H9 (cell line): Measurements from ENCODE around the gene MACROD1. TPM values are rescaled to one million over a fixed set of nuclear protein-coding genes. Genes with fewer than 3 reads are reported as not detected.

ENCODE experiments used
- DNase-seq: peaks from one replicate; pipeline ENCODE4 v3.0.0-alpha.2; 2017
- H2AFZ ChIP-seq: one replicate; pipeline ENCODE4 v1.6.1; 2013; ENCODE audit warnings: mild to moderate bottlenecking, low read length, control low read depth, moderate library complexity
- H2AK5ac ChIP-seq: 2 replicates; pipeline ENCODE4 v1.6.1; 2013; ENCODE audit warnings: low read length, control low read depth, mixed read lengths; ENCODE audit not compliant: insufficient read length
- H2BK120ac ChIP-seq: one replicate; pipeline ENCODE4 v1.6.1; 2013; ENCODE audit warnings: low read depth, mild to moderate bottlenecking, low read length, control low read depth, inconsistent platforms; ENCODE audit not compliant: poor library complexity, severe bottlenecking
- H2BK12ac ChIP-seq: 2 replicates; pipeline ENCODE4 v1.6.1; 2013; ENCODE audit warnings: low read length, control low read depth, mixed read lengths, low read depth; ENCODE audit not compliant: insufficient read length
- H2BK15ac ChIP-seq: 2 replicates; pipeline ENCODE4 v1.6.1; 2013; ENCODE audit warnings: low read depth, low read length, control low read depth
- H2BK20ac ChIP-seq: one replicate; pipeline ENCODE4 v1.6.1; 2013; ENCODE audit warnings: low read depth, mild to moderate bottlenecking, low read length, control low read depth, inconsistent platforms; ENCODE audit not compliant: poor library complexity, severe bottlenecking
- H2BK5ac ChIP-seq: 2 replicates; pipeline ENCODE4 v1.6.1; 2013; ENCODE audit warnings: low read length, control low read depth, mixed read lengths; ENCODE audit not compliant: insufficient read length
- H3K14ac ChIP-seq: 2 replicates; pipeline ENCODE4 v1.6.1; 2013; ENCODE audit warnings: low read length, control low read depth; ENCODE audit not compliant: insufficient read depth
- H3K18ac ChIP-seq: 2 replicates; pipeline ENCODE4 v1.6.1; 2013; ENCODE audit warnings: low read depth, mild to moderate bottlenecking, mixed read lengths, low read length, control low read depth; ENCODE audit not compliant: insufficient read length
- H3K23ac ChIP-seq: 2 replicates; pipeline ENCODE4 v1.6.1; 2013; ENCODE audit warnings: low read length, control low read depth, mixed read lengths, low read depth; ENCODE audit not compliant: insufficient read length
- H3K23me2 ChIP-seq: 2 replicates; pipeline ENCODE4 v1.6.1; 2013; ENCODE audit warnings: low read depth, mild to moderate bottlenecking, mixed read lengths, low read length, control low read depth; ENCODE audit not compliant: insufficient read length, poor library complexity, severe bottlenecking
- H3K27ac ChIP-seq: 2 replicates; pipeline ENCODE4 v1.5.1; 2013; ENCODE audit warnings: low read length, control low read depth, mixed read lengths, low read depth; ENCODE audit not compliant: insufficient read length
- H3K27me3 ChIP-seq: 2 replicates; pipeline ENCODE4 v1.6.1; 2013; ENCODE audit warnings: low read length, control low read depth, inconsistent platforms; ENCODE audit not compliant: insufficient read depth
- H3K4ac ChIP-seq: 2 replicates; pipeline ENCODE4 v1.6.1; 2013; ENCODE audit warnings: low read depth, mild to moderate bottlenecking, control low read depth, inconsistent platforms, low read length, moderate library complexity
- H3K4me1 ChIP-seq: 2 replicates; pipeline ENCODE4 v1.6.1; 2013; ENCODE audit warnings: low read length, control low read depth, inconsistent platforms; ENCODE audit not compliant: insufficient read depth
- H3K4me2 ChIP-seq: 2 replicates; pipeline ENCODE4 v1.6.1; 2013; ENCODE audit warnings: low read length, control low read depth, mixed read lengths; ENCODE audit not compliant: insufficient read length, insufficient read depth
- H3K56ac ChIP-seq: 2 replicates; pipeline ENCODE4 v1.6.1; 2013; ENCODE audit warnings: low read depth, mild to moderate bottlenecking, mixed read lengths, low read length, control low read depth; ENCODE audit not compliant: insufficient read length
- H3K79me1 ChIP-seq: 2 replicates; pipeline ENCODE4 v1.6.1; 2013; ENCODE audit warnings: low read depth, mild to moderate bottlenecking, moderate library complexity, low read length, control low read depth, inconsistent platforms; ENCODE audit not compliant: insufficient read depth, poor library complexity, severe bottlenecking
- H3K79me2 ChIP-seq: 2 replicates; pipeline ENCODE4 v1.6.1; 2013; ENCODE audit warnings: low read length, control low read depth, inconsistent platforms; ENCODE audit not compliant: insufficient read depth
- H3K9ac ChIP-seq: 2 replicates; pipeline ENCODE4 v1.6.1; 2013; ENCODE audit warnings: low read length, control low read depth, mixed read lengths; ENCODE audit not compliant: insufficient read length; ENCODE audit errors: extremely low read depth
- H3K9me3 ChIP-seq: one replicate; pipeline ENCODE4 v1.6.1; 2013; ENCODE audit warnings: low read depth, low read length, inconsistent platforms; ENCODE audit not compliant: control insufficient read depth
- H3T11ph ChIP-seq: one replicate; pipeline ENCODE4 v1.6.1; 2013; ENCODE audit warnings: mild to moderate bottlenecking, low read length, control low read depth, inconsistent platforms
- H4K20me1 ChIP-seq: one replicate; pipeline ENCODE4 v1.6.1; 2013; ENCODE audit not compliant: control insufficient read depth, insufficient read length, insufficient read depth
- H4K5ac ChIP-seq: 2 replicates; pipeline ENCODE4 v1.6.1; 2013; ENCODE audit warnings: low read depth, mild to moderate bottlenecking, mixed read lengths, low read length, control low read depth; ENCODE audit not compliant: insufficient read length
- H4K8ac ChIP-seq: replicated peaks from 2 replicates; pipeline ENCODE4 v1.6.1; 2013; ENCODE audit warnings: low read length, control low read depth, mixed read lengths, low read depth; ENCODE audit not compliant: insufficient read length
- H4K91ac ChIP-seq: 2 replicates; pipeline ENCODE4 v1.6.1; 2013; ENCODE audit warnings: low read depth, mild to moderate bottlenecking, moderate library complexity, mixed read lengths, low read length, control low read depth; ENCODE audit not compliant: insufficient read length
- H3K27ac Mint-ChIP-seq, 3 experiments: 2 replicates in 2 of 3; 3 replicates in 1 of 3; pipeline ENCODE4 v1.8.0; 2020 to 2021; ENCODE audit warnings: mixed read lengths in 3 of 3, mild to moderate bottlenecking in 1 of 3, moderate library complexity in 1 of 3
- H3K27me3 Mint-ChIP-seq: 2 replicates; pipeline ENCODE4 v1.8.0; 2021; ENCODE audit warnings: low read depth, mild to moderate bottlenecking, moderate library complexity, mixed read lengths
- H3K36me3 Mint-ChIP-seq, 3 experiments: 2 replicates in 2 of 3; 3 replicates in 1 of 3; pipeline ENCODE4 v1.8.0; 2020 to 2021; ENCODE audit warnings: low read depth in 3 of 3, mixed read lengths in 3 of 3; ENCODE audit not compliant: insufficient read depth in 1 of 3
- H3K4me1 Mint-ChIP-seq, 2 experiments: 2 replicates each; pipeline ENCODE4 v1.8.0; 2020; ENCODE audit warnings: mixed read lengths in 2 of 2
- H3K4me3 Mint-ChIP-seq, 2 experiments: 2 replicates in 1 of 2; 3 replicates in 1 of 2; pipeline ENCODE4 v1.8.0; 2020 to 2021; ENCODE audit warnings: mild to moderate bottlenecking in 2 of 2, mixed read lengths in 2 of 2, moderate library complexity in 1 of 2
- H3K9me3 Mint-ChIP-seq, 2 experiments: 2 replicates in 1 of 2; 3 replicates in 1 of 2; pipeline ENCODE4 v1.8.0; 2020; ENCODE audit warnings: mild to moderate bottlenecking in 2 of 2, mixed read lengths in 2 of 2, moderate library complexity in 1 of 2
- CTCF ChIP-seq: fragments of 200-600 bp; sonication (generic); conservative IDR thresholded peaks from 3 replicates; pipeline ENCODE4 v1.8.0; 2021; ENCODE audit warnings: antibody characterized with exemption, mild to moderate bottlenecking
- WGBS: extraction: QIAGEN DNeasy Blood & Tissue Kit; methylation state at CpG from one replicate; pipeline ENCODE4 v1.1.7; 2013; ENCODE audit warnings: missing lambda C conversion rate, low lambda C conversion rate, mixed read lengths; ENCODE audit not compliant: insufficient read length; ENCODE audit errors: extremely low coverage; 5-methylcytosine and 5-hydroxymethylcytosine counted together
- total RNA-seq: library from RNA; stranded (reverse); gene quantifications from 2 replicates; pipeline ENCODE4 v1.2.1, GENCODE V29; 2021

The MACROD1 gene
- total RNA-seq, 1 experiment from 2014 or later, result 21.2 TPM

- no peak for DNase-seq
- H4K91ac ChIP-seq, result no peak overlapping the region
- H4K20me1 ChIP-seq, result no peaks in the 10 kb centered on the region
- no peaks in the 10 kb centered on the region for H3K23me2 ChIP-seq
- H3K27me3 ChIP-seq, result no peaks in the 10 kb centered on the region
- H2AFZ ChIP-seq, result no peak overlapping the region
- no peak overlapping the region for H4K5ac ChIP-seq
- no peaks in the 10 kb centered on the region for H3K79me1 ChIP-seq
- H3K27ac Mint-ChIP-seq, result peak overlapping the region in 2 of 3 experiments; percentile 26 to 28; a peak in 2 of 7 replicates
- H3K18ac ChIP-seq, result no peak overlapping the region
- no peaks in the 10 kb centered on the region for H3K27me3 Mint-ChIP-seq
- H3K27ac ChIP-seq, result no peak overlapping the region
- H3T11ph ChIP-seq, result no peak overlapping the region
- H4K8ac ChIP-seq, result no peak overlapping the region
- no peak overlapping the region for H2BK12ac ChIP-seq
- H2BK5ac ChIP-seq, result no peak overlapping the region
- H3K36me3 Mint-ChIP-seq, result peaks cover 24 to 36% (median 36%) of the 10 kb centered on the region in 3 experiments
- no peak overlapping the region for H2BK120ac ChIP-seq
- no peaks in the 10 kb centered on the region for H3K4me1 ChIP-seq
- no peak overlapping the region for H3K9ac ChIP-seq
- H2BK15ac ChIP-seq, result no peak overlapping the region
- no peaks in the 10 kb centered on the region for H3K9me3 ChIP-seq
- WGBS, result no CpG with 5 or more reads among the region's 5 CpGs
- H3K9me3 Mint-ChIP-seq, result no peaks in the 10 kb centered on the region
- H3K4me2 ChIP-seq, result no peak overlapping the region
- H2AK5ac ChIP-seq, result no peak overlapping the region
- no peak overlapping the region for H3K23ac ChIP-seq
- H3K56ac ChIP-seq, result no peak overlapping the region
- no peak overlapping the region for H3K4me3 Mint-ChIP-seq
- H2BK20ac ChIP-seq, result no peak overlapping the region
- no peaks in the 10 kb centered on the region for H3K79me2 ChIP-seq
- H3K4ac ChIP-seq, result no peak overlapping the region
- H3K4me1 Mint-ChIP-seq, result peaks cover 5 to 10% of the 10 kb centered on the region in 2 experiments
- no peak for TF ChIP-seq CTCF
- H3K14ac ChIP-seq, result no peak overlapping the region
Measured at GRCh38 chr11:63958008-63958407, 207.9 kb downstream of the MACROD1 start.
